NOMO-1 (cell line): ENCODE measurements around the gene RPS15A.
"Not testable (repeated sequence)": the region's sequence is repeated elsewhere in the genome, so short reads cannot be mapped to it uniquely, and the experiment has no call there.

Source experiments
- DNase-seq, 2 experiments: peaks; one replicate each; lab custom pipeline; 2025; ENCODE audit not compliant: unreplicated experiment in 2 of 2; lab: John Stamatoyannopoulos, UW

Gene RPS15A

DNA sequence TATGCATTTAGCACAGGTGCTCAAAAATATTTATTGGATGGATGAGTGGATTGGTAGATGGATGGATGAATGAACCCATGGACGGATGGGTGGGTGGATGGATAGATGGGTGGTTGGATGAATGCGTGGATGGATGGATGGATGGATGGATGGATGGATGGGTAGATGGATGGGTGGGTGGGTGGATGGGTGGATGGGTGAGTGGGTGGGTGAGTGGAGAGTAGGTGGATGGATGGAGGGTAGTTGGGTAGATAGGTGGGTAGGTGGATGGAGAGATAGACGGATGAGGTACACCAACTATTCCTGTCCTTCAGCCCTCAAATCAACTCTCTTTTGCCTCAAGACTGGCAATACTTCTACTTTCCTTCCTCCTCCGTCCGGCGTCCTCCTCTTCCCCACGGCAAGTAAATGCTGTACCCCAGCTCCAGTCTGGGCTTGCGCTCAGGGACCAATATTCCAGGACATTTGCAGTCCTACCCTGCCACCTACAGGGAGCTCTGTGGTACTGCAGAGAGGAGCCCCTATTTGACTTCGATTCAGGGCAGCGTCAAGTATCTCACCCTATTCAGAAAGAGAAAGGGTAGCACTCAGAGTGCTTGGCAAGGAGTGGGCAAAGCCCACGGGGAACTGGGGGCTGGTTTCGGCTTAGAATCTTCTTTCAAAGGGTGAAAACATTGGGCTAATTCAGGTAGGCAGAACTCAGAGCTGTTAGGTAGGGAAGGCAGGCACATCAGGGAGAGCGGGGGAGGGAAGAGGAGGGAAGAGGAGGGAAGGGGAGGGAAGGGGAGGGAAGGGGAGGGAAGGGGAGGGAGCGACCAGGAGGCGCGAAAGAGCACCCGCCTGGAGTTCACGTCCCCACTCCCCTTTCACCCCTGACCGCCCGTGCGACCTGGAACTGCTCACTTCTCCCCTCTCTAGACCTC is 30.3 kb downstream of the RPS15A start:
- DNase-seq: peak; percentile 18 to 37

DNA sequence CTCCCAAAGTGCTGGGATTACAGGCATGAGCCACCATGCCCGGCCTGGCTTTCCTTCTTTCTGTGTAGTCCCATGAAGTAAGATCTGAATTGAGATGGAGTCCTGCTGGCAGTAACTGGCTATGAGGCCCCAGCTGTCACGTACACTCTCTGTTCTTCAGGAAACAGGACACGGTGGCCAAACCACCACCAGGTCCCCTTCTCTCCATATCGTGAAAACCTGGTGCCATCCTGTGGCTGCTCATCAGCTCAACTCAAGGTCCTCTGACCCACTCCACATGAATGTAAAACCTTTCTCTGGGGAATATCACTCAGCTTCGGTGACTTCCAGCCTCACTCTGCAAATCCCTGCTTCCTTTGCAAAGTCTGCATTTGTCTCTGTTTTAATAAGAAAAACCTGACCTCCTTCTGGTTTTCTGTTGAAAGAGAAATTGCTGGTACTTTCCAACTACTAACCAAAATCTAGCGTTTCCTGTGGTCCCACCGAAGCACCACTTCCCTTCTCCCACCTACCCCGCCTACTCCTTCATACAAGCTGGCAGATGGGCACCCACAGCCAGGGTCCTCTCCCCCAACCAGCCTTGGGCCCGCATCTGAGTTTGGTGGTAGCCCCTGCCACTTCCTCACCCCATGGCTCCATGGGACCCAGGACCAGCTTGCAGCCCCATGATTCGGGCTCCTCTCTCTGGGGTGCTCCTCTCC is 32.0 kb downstream of the RPS15A start:
- not testable (repeated sequence) for DNase-seq

DNA sequence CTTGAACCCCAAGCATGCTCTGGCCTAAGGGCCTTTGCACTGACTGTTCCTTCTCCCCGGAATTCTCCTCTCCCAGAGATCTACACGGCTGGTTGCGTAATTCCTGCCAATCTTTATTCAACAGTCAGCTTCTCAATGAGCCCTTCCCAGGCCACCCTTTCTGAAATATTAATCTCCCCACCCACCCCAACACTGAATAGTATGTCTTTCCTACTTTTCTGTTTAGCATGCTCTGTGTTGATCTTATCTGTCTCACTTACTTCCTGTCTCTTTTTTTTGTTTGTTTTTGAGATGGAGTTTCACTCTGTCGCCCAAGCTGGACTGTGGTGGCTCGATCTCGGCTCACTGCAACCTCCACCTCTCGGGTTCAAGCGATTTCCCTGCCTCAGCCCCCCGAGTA is 33.5 kb downstream of the RPS15A start:
- DNase-seq: not testable (repeated sequence)

DNA sequence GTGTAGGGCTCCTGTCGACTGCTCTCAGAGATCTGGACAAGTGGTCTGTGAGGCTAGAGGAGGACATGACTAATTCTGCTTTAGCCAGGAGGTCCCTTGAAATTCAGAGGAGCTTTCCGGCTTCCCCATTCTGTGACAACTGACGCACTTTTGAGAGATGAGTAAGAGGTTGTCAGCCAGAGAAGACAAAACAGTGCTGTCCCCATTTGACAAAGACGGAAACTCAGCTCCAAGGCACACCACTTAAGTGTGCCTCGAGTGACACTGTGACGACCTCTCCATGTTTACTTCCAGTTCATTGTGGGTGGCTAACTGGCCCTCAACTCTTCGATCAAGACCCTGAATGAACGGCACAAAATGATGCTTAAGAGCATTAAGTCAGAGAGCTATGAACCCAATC is 47.3 kb downstream of the RPS15A start:
- DNase-seq: peak in 1 of 2 experiments; percentile 1

DNA sequence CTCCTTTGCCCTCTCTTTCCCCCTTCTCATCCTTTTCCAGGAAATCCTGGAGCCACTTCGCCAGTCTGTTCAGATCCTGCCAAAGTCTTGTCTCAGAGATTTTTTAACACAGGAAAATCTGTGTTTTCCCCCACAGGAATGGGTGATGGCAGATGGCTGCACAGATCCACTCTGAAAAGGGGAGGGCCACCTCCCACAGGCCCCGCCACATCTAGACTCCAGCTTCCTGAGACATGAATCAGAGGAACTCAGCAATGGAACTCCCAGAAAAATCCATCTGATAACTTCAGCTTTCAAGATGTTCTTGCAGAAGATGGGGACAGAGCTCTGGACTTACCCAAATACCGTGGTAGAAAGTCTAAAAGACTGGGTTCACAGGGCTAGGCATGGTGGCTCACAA is 50.1 kb downstream of the RPS15A start:
- not testable (repeated sequence) for DNase-seq

DNA sequence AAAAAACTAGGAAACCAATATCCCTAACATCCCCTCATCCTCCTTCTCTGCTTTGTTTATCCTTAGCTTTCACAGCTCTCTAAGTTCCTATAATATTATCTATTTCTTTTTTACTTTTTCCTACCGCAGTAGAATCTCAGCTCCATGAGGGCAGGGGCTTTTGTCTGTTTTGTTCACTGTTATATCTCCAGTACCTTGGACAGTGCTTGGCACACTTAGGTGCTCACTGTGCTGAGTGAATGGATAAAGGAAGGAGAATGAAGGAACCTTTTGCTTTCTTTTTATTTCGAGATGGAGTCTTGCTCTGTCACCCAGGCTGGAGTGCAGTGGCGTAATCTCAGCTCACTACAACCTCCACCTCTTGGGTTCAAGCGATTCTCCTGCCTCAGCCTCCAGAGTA is 51.4 kb downstream of the RPS15A start:
- not testable (repeated sequence) for DNase-seq

DNA sequence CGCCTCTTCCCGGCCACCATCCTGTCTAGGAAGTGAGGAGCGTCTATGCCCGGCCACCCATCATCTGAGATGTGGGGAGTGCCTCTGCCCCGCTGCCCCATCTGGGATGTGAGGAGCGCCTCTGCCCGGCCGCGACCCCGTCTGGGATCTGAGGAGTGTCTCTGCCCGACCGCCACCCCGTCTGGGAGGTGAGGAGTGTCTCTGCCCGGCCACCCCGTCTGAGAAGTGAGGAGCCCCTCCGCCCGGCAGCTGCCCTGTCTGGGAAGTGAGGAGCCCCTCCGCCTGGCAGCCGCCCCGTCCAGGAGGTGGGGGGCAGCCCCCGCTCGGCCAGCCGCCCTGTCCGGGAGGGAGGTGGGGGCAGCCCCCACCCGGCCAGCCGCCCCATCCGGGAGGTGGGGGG is 55.9 kb downstream of the RPS15A start:
- not testable (repeated sequence) for DNase-seq
